Mammary epithelial cell (primary cell): ENCODE data around the gene PIP4K2A.

Source experiments
- EZH2 ChIP-seq: IDR thresholded peaks from 2 replicates; pipeline ENCODE4 v1.6.1; 2012; ENCODE audit warnings: low read length, inconsistent platforms, borderline replicate concordance
- TF ChIP-seq, protein P1 (sequence below), 2 donors: IDR thresholded peaks in 1 of 2; conservative IDR thresholded peaks in 1 of 2; 2 replicates each; pipeline ENCODE4 v1.5.1; 2011 to 2012; ENCODE audit warnings: inconsistent platforms in 2 of 2, low read length in 2 of 2, mild to moderate bottlenecking in 2 of 2, control low read depth in 1 of 2, low read depth in 1 of 2; ENCODE audit not compliant: insufficient read depth in 1 of 2; ENCODE audit errors: extremely low read depth in 1 of 2

DNA sequence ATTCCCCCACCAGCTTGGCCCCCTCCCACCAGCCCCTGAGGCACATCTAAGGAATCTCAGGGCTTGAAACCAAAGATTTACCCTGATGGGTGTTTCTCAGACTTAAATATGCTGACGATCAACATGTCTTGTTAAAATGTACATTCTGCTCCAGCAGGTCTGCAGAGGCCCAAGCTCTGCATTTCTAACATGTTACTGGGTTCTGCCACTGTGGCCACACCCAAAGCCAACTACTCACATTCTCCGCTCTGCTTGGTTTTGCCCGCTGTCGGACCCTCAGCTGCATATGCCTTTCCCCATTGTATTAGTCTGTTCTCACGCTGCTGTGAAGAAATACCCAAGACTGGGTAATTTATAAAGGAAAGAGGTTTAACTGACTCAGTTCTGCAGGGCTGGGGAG lies 8.9 kb downstream of the PIP4K2A start:
- TF ChIP-seq, protein P1, sequence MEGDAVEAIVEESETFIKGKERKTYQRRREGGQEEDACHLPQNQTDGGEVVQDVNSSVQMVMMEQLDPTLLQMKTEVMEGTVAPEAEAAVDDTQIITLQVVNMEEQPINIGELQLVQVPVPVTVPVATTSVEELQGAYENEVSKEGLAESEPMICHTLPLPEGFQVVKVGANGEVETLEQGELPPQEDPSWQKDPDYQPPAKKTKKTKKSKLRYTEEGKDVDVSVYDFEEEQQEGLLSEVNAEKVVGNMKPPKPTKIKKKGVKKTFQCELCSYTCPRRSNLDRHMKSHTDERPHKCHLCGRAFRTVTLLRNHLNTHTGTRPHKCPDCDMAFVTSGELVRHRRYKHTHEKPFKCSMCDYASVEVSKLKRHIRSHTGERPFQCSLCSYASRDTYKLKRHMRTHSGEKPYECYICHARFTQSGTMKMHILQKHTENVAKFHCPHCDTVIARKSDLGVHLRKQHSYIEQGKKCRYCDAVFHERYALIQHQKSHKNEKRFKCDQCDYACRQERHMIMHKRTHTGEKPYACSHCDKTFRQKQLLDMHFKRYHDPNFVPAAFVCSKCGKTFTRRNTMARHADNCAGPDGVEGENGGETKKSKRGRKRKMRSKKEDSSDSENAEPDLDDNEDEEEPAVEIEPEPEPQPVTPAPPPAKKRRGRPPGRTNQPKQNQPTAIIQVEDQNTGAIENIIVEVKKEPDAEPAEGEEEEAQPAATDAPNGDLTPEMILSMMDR (conservative IDR thresholded peaks at IDR 0.05 in 1 of 2, IDR thresholded peaks at IDR 0.05 in 1 of 2; ENCODE audit: extremely low read depth in 1 of 2, insufficient read depth in 1 of 2, low read depth in 1 of 2, low read length in 2 of 2): no peak
- TF ChIP-seq EZH2: no peak
